ENCODE results near the gene HPSE2. TPM values are rescaled to one million over a fixed set of nuclear protein-coding genes. Genes with fewer than 3 reads are reported as not detected.

HPSE2 gene
- total RNA-seq, 1 donor = not detected

- DNase-seq (ENCODE audit: low read depth) = no peak
- no peak for TF ChIP-seq CTCF (IDR thresholded peaks at IDR 0.05; ENCODE audit: insufficient read depth, low read length)
- no peak overlapping the region for H3K4me3 ChIP-seq (ENCODE audit: low read depth, low read length)
Measured at GRCh38 chr10:98570834-98571233, 664.8 kb downstream of the HPSE2 start.

- TF ChIP-seq CTCF (IDR thresholded peaks at IDR 0.05; ENCODE audit: insufficient read depth, low read length) = no peak
- H3K4me3 ChIP-seq (ENCODE audit: low read depth, low read length) = no peak overlapping the region
- no peak for DNase-seq (ENCODE audit: low read depth)
Measured at GRCh38 chr10:98569853-98570252, 665.8 kb downstream of the HPSE2 start.

GRCh38 chr10:98568551-98568950 lies 667.1 kb downstream of the HPSE2 start:
- no peak for TF ChIP-seq CTCF (IDR thresholded peaks at IDR 0.05; ENCODE audit: insufficient read depth, low read length)
- no peak for DNase-seq (ENCODE audit: low read depth)

GRCh38 chr10:98567391-98568133 lies 668.1 kb downstream of the HPSE2 start:
- DNase-seq (ENCODE audit: low read depth) = no peak
- no peak for TF ChIP-seq CTCF (IDR thresholded peaks at IDR 0.05; ENCODE audit: insufficient read depth, low read length)

More at GRCh38 chr10:98568551-98568950, 667.1 kb downstream of the HPSE2 start:
- H3K4me3 ChIP-seq (ENCODE audit: low read depth, low read length) = no peak overlapping the region

GRCh38 chr10:98563811-98564210 lies 671.8 kb downstream of the HPSE2 start:
- H3K4me3 ChIP-seq (ENCODE audit: low read depth, low read length) = no peak overlapping the region
- DNase-seq (ENCODE audit: low read depth) = no peak
- no peak for TF ChIP-seq CTCF (IDR thresholded peaks at IDR 0.05; ENCODE audit: insufficient read depth, low read length)

More at GRCh38 chr10:98567391-98568133, 668.1 kb downstream of the HPSE2 start:
- H3K4me3 ChIP-seq (ENCODE audit: low read depth, low read length) = no peak overlapping the region

- no peak overlapping the region for H3K4me3 ChIP-seq (ENCODE audit: low read depth, low read length)
- TF ChIP-seq CTCF (IDR thresholded peaks at IDR 0.05; ENCODE audit: insufficient read depth, low read length) = no peak
- DNase-seq (ENCODE audit: low read depth) = no peak
Measured at GRCh38 chr10:98560565-98560964, 675.1 kb downstream of the HPSE2 start.

GRCh38 chr10:98556061-98556460 lies 679.6 kb downstream of the HPSE2 start:
- no peak for TF ChIP-seq CTCF (IDR thresholded peaks at IDR 0.05; ENCODE audit: insufficient read depth, low read length)
- DNase-seq (ENCODE audit: low read depth) = no peak
- no peak overlapping the region for H3K4me3 ChIP-seq (ENCODE audit: low read depth, low read length)
